IMR-90 (cell line): Measurements from ENCODE around the gene ENPP7. TPM values are rescaled to one million over a fixed set of nuclear protein-coding genes. Genes with fewer than 3 reads are reported as not detected.

Experiments
- ATAC-seq: fragments of 200-7000 bp; cut with Tn5 transposase; 2 replicates; pipeline ENCODE4 v1.9.1; 2020; ENCODE audit warnings: low read depth, mild to moderate bottlenecking, moderate library complexity
- BruUV-seq: library from RNA; stranded (reverse); fragments of 400-500 nt; replicated peaks from 2 replicates; lab custom pipeline; 2021; lab: Mats Ljungman, UMichigan
- CTCF ChIA-PET: fragments of 300-600 bp; formaldehyde crosslinking; extraction: SDS; loops from one replicate; lab custom pipeline; 2021; ENCODE audit warnings: antibody characterized with exemption; lab: Yijun Ruan, JAX
- POLR2A ChIA-PET: fragments of 300-600 bp; sonication (Branson Sonifier 250); formaldehyde crosslinking; loops from one replicate; lab custom pipeline; 2022; ENCODE audit warnings: antibody characterized with exemption; ENCODE audit not compliant: unreplicated experiment; lab: Charles Lee
- DNase-seq: peaks from one replicate; pipeline ENCODE4 v3.0.0; 2013
- H2AFZ ChIP-seq: replicated peaks from 2 replicates; pipeline ENCODE3; 2013; ENCODE audit warnings: low read length, mild to moderate bottlenecking; ENCODE audit not compliant: poor library complexity
- H2AK5ac ChIP-seq: 2 replicates; pipeline ENCODE4 v1.6.1; 2013; ENCODE audit warnings: low read depth, low read length, inconsistent platforms
- H2AK9ac ChIP-seq: replicated peaks from 2 replicates; pipeline ENCODE3; 2013; ENCODE audit warnings: mild to moderate bottlenecking, low read depth, low read length, moderate library complexity; ENCODE audit not compliant: poor library complexity
- H2BK120ac ChIP-seq: 2 replicates; pipeline ENCODE4 v1.6.1; 2013; ENCODE audit warnings: low read depth, low read length, inconsistent platforms
- H2BK15ac ChIP-seq: 3 replicates; pipeline ENCODE4 v1.6.1; 2013; ENCODE audit warnings: low read depth, low read length, inconsistent platforms
- H2BK20ac ChIP-seq: 2 replicates; pipeline ENCODE4 v1.6.1; 2013; ENCODE audit warnings: low read depth, mild to moderate bottlenecking, inconsistent platforms, low read length, moderate library complexity
- H2BK5ac ChIP-seq: 2 replicates; pipeline ENCODE4 v1.6.1; 2013; ENCODE audit warnings: mild to moderate bottlenecking, low read depth, low read length, inconsistent platforms; ENCODE audit not compliant: poor library complexity, severe bottlenecking
- H3K14ac ChIP-seq: replicated peaks from 2 replicates; pipeline ENCODE4 v1.6.1; 2013; ENCODE audit warnings: low read depth, low read length, inconsistent platforms
- H3K18ac ChIP-seq: 2 replicates; pipeline ENCODE4 v1.6.1; 2013; ENCODE audit warnings: low read depth, low read length, control low read depth
- H3K23ac ChIP-seq: 2 replicates; pipeline ENCODE4 v1.6.1; 2013; ENCODE audit warnings: low read depth, low read length, inconsistent platforms
- H3K27ac ChIP-seq: 2 replicates; pipeline ENCODE4 v1.5.1; 2013; ENCODE audit warnings: mild to moderate bottlenecking, control low read depth, low read length; ENCODE audit not compliant: insufficient read depth
- H3K27me3 ChIP-seq: 2 replicates; pipeline ENCODE4 v1.6.1; 2013; ENCODE audit warnings: low read length; ENCODE audit not compliant: control insufficient read depth, insufficient read depth
- H3K36me3 ChIP-seq: 2 replicates; pipeline ENCODE4 v1.6.1; 2013; ENCODE audit warnings: low read length, mixed read lengths; ENCODE audit not compliant: control insufficient read depth, insufficient read depth
- H3K4ac ChIP-seq: 2 replicates; pipeline ENCODE4 v1.6.1; 2013; ENCODE audit warnings: low read depth, low read length, inconsistent platforms
- H3K4me1 ChIP-seq: 2 replicates; pipeline ENCODE4 v1.6.1; 2013; ENCODE audit warnings: low read length, mixed read lengths; ENCODE audit not compliant: control insufficient read depth, insufficient read depth
- H3K4me2 ChIP-seq: 2 replicates; pipeline ENCODE4 v1.6.1; 2013; ENCODE audit warnings: low read depth, mild to moderate bottlenecking, control low read depth, low read length, moderate library complexity
- H3K4me3 ChIP-seq: 2 replicates; pipeline ENCODE4 v1.5.1; 2013; ENCODE audit warnings: low read depth, mild to moderate bottlenecking, control low read depth, low read length, moderate library complexity; ENCODE audit not compliant: insufficient read depth
- H3K56ac ChIP-seq: 2 replicates; pipeline ENCODE4 v1.6.1; 2013; ENCODE audit warnings: low read length, inconsistent platforms; ENCODE audit not compliant: insufficient read depth; ENCODE audit errors: extremely low read depth
- H3K79me1 ChIP-seq, 2 experiments: 2 replicates each; pipeline ENCODE4 v1.6.1; 2013; ENCODE audit warnings: low read length in 2 of 2, inconsistent platforms in 1 of 2, low read depth in 1 of 2
- H3K9ac ChIP-seq: 2 replicates; pipeline ENCODE4 v1.6.1; 2013; ENCODE audit warnings: low read depth, low read length, control low read depth
- H3K9me1 ChIP-seq: 2 replicates; pipeline ENCODE4 v1.6.1; 2013; ENCODE audit warnings: low read length, inconsistent platforms; ENCODE audit not compliant: insufficient read depth
- H3K9me3 ChIP-seq: 2 replicates; pipeline ENCODE4 v1.6.1; 2013; ENCODE audit warnings: low read length; ENCODE audit not compliant: control insufficient read depth, insufficient read depth
- H4K20me1 ChIP-seq: 2 replicates; pipeline ENCODE4 v1.6.1; 2013; ENCODE audit warnings: low read length, inconsistent platforms; ENCODE audit not compliant: insufficient read depth
- H4K5ac ChIP-seq: 2 replicates; pipeline ENCODE4 v1.6.1; 2013; ENCODE audit warnings: mild to moderate bottlenecking, low read depth, low read length, control low read depth
- H4K8ac ChIP-seq, 2 experiments: 2 replicates each; pipeline ENCODE4 v1.6.1; 2013; ENCODE audit warnings: low read depth in 2 of 2, low read length in 2 of 2, control low read depth in 1 of 2, inconsistent platforms in 1 of 2
- H4K91ac ChIP-seq: 2 replicates; pipeline ENCODE4 v1.6.1; 2013; ENCODE audit warnings: low read depth, low read length, inconsistent platforms; ENCODE audit not compliant: insufficient read depth
- BHLHE40 ChIP-seq: fragments of 150-350 bp; IDR thresholded peaks from 2 replicates; pipeline ENCODE4 v1.6.1; 2016; ENCODE audit warnings: mild to moderate bottlenecking, low read depth, low read length
- CEBPB ChIP-seq: IDR thresholded peaks from 2 replicates; pipeline ENCODE4 v1.6.1; 2012; ENCODE audit warnings: low read depth, low read length, improper control_type of control experiment
- CHD1 ChIP-seq: IDR thresholded peaks from 2 replicates; pipeline ENCODE4 v1.6.1; 2012; ENCODE audit warnings: low read depth, low read length, improper control_type of control experiment
- ELK1 ChIP-seq: fragments of 150-350 bp; IDR thresholded peaks from 2 replicates; pipeline ENCODE4 v1.6.1; 2016; ENCODE audit warnings: low read depth, mild to moderate bottlenecking, low read length, moderate library complexity, borderline replicate concordance
- FOS ChIP-seq: fragments of 150-350 bp; IDR thresholded peaks from 2 replicates; pipeline ENCODE4 v1.6.1; 2016; ENCODE audit warnings: low read depth, low read length
- MAFK ChIP-seq: IDR thresholded peaks from 2 replicates; pipeline ENCODE4 v1.6.1; 2012; ENCODE audit warnings: low read depth, low read length, improper control_type of control experiment
- MXI1 ChIP-seq: IDR thresholded peaks from 2 replicates; pipeline ENCODE4 v1.6.1; 2012; ENCODE audit warnings: low read depth, mild to moderate bottlenecking, low read length, moderate library complexity, borderline replicate concordance
- NFE2L2 ChIP-seq: fragments of 150-350 bp; IDR thresholded peaks from 2 replicates; pipeline ENCODE4 v1.6.1; 2016; ENCODE audit warnings: low read depth, mild to moderate bottlenecking, low read length
- POLR2A ChIP-seq: IDR thresholded peaks from 2 replicates; pipeline ENCODE4 v1.6.1; 2012; ENCODE audit warnings: mild to moderate bottlenecking, low read depth, low read length
- RAD21 ChIP-seq: IDR thresholded peaks from 2 replicates; pipeline ENCODE4 v1.6.1; 2012; ENCODE audit warnings: low read length, improper control_type of control experiment
- RCOR1 ChIP-seq: IDR thresholded peaks from 2 replicates; pipeline ENCODE4 v1.6.1; 2012; ENCODE audit warnings: mild to moderate bottlenecking, low read length, improper control_type of control experiment; ENCODE audit not compliant: insufficient replicate concordance
- RFX5 ChIP-seq: IDR thresholded peaks from 2 replicates; pipeline ENCODE4 v1.8.0; 2012; ENCODE audit warnings: low read depth, mild to moderate bottlenecking, low read length, moderate library complexity
- SMC3 ChIP-seq: fragments of 150-350 bp; IDR thresholded peaks from 2 replicates; pipeline ENCODE4 v1.6.1; 2016; ENCODE audit warnings: low read depth, mild to moderate bottlenecking, antibody characterized with exemption, low read length, moderate library complexity
- USF2 ChIP-seq: fragments of 150-350 bp; IDR thresholded peaks from 2 replicates; pipeline ENCODE4 v1.6.1; 2017; ENCODE audit warnings: mild to moderate bottlenecking, antibody characterized with exemption, low read length, low read depth
- WGBS, 2 experiments: methylation state at CpG; one replicate each; pipeline versions ENCODE4 v1.1.5 to v1.1.7; 2013; ENCODE audit warnings: missing lambda C conversion rate in 2 of 2; ENCODE audit not compliant: insufficient read length in 1 of 2; ENCODE audit errors: extremely low coverage in 2 of 2; 5-methylcytosine and 5-hydroxymethylcytosine counted together
- dilution Hi-C: fragments of 300-500 bp; cut with HindIII; formaldehyde crosslinking; loops from one replicate; pipeline ENCODE4 v1.14.3; 2018; ENCODE audit warnings: low sequenced_read_pairs; ENCODE audit not compliant: unreplicated experiment
- in situ Hi-C: fragments of 300-500 bp; cut with MboI; formaldehyde crosslinking; loops from 3 replicates; pipeline ENCODE4 v1.14.3; 2019; ENCODE audit warnings: low sequenced_read_pairs, inconsistent platforms, mixed read lengths
- intact Hi-C: fragments of 100-400 bp; cut with micrococcal nuclease; formaldehyde crosslinking; loops from 2 replicates; pipeline ENCODE4 v1.10.0; 2022
- polyA plus RNA-seq, 3 experiments: library from polyadenylated mRNA; depleted of rRNA; stranded (reverse); fragments of >200 nt; gene quantifications; 2 replicates each; pipeline ENCODE4 v1.2.3, GENCODE V29; 2012; ENCODE audit warnings: low replicate concordance in 1 of 3
- total RNA-seq: library from RNA; depleted of rRNA; stranded (reverse); fragments of >200 nt; gene quantifications from 2 replicates; pipeline ENCODE4 v1.2.3, GENCODE V29; 2012
- TF ChIP-seq, protein P1 (sequence below): conservative IDR thresholded peaks from 2 replicates; pipeline ENCODE4 v1.5.1; 2012; ENCODE audit warnings: mild to moderate bottlenecking, low read depth, low read length, improper control_type of control experiment

Gene ENPP7
- total and polyA plus RNA-seq, 2 of the 4 experiments (the other 2 are of a cell fraction): not detected

- H3K9me1 ChIP-seq: no peaks in the 10 kb centered on the region
- no peak overlapping the region for H2AK5ac ChIP-seq
- BruUV-seq: no TSS peak
- intact Hi-C loops: no loop called here
- 61% methylated on average over 8 of the region's 29 CpGs; no CpG with 5 or more reads in 1 of the 2 experiments for WGBS, 2 experiments
- no peak overlapping the region for H3K18ac ChIP-seq
- no peak overlapping the region for H3K14ac ChIP-seq
- H2BK120ac ChIP-seq: no peak overlapping the region
- H3K4me1 ChIP-seq: no peaks in the 10 kb centered on the region
- H4K5ac ChIP-seq: no peak overlapping the region
- no peak overlapping the region for H4K91ac ChIP-seq
- H2BK5ac ChIP-seq: no peak overlapping the region
- H3K4me2 ChIP-seq: no peak overlapping the region
- H2BK20ac ChIP-seq: no peak overlapping the region
- dilution Hi-C loops: no loop called here
- no peak for ATAC-seq
- H3K4ac ChIP-seq: no peak overlapping the region
- no peak overlapping the region for H4K8ac ChIP-seq
- H3K4me3 ChIP-seq: no peak overlapping the region
- ChIA-PET CTCF (no interaction called here), POLR2A (no interaction called here)
- no peak overlapping the region for H3K23ac ChIP-seq
- no peak overlapping the region for H2AFZ ChIP-seq
- H3K36me3 ChIP-seq: no peaks in the 10 kb centered on the region
- no peak overlapping the region for H3K56ac ChIP-seq
- no peaks in the 10 kb centered on the region for H4K20me1 ChIP-seq
- H3K9ac ChIP-seq: no peak overlapping the region
- DNase-seq: no peak
- H2BK15ac ChIP-seq: no peak overlapping the region
- in situ Hi-C loops: no loop called here
- no peaks in the 10 kb centered on the region for H3K9me3 ChIP-seq
- no peak overlapping the region for H2AK9ac ChIP-seq
- H3K27ac ChIP-seq: no peak overlapping the region
- H3K79me1 ChIP-seq: no peaks in the 10 kb centered on the region
- peaks cover 8% of the 10 kb centered on the region; the same call in 1 of the 2 replicates for H3K27me3 ChIP-seq
- no peak for TF ChIP-seq FOS
- no peak for TF ChIP-seq RAD21
- TF ChIP-seq CHD1: no peak
- no peak for TF ChIP-seq NFE2L2
- TF ChIP-seq, protein P1, sequence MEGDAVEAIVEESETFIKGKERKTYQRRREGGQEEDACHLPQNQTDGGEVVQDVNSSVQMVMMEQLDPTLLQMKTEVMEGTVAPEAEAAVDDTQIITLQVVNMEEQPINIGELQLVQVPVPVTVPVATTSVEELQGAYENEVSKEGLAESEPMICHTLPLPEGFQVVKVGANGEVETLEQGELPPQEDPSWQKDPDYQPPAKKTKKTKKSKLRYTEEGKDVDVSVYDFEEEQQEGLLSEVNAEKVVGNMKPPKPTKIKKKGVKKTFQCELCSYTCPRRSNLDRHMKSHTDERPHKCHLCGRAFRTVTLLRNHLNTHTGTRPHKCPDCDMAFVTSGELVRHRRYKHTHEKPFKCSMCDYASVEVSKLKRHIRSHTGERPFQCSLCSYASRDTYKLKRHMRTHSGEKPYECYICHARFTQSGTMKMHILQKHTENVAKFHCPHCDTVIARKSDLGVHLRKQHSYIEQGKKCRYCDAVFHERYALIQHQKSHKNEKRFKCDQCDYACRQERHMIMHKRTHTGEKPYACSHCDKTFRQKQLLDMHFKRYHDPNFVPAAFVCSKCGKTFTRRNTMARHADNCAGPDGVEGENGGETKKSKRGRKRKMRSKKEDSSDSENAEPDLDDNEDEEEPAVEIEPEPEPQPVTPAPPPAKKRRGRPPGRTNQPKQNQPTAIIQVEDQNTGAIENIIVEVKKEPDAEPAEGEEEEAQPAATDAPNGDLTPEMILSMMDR: no peak
- TF ChIP-seq RFX5: no peak
- TF ChIP-seq RCOR1: no peak
- TF ChIP-seq BHLHE40: no peak
- TF ChIP-seq MXI1: no peak
- no peak for TF ChIP-seq POLR2A
- TF ChIP-seq MAFK: no peak
- TF ChIP-seq USF2: no peak
- no peak for TF ChIP-seq SMC3
- no peak for TF ChIP-seq ELK1
- no peak for TF ChIP-seq CEBPB
Measured at GRCh38 chr17:79684132-79684985, 46.4 kb upstream of the ENPP7 start.
